Stimulated activated CD8-positive, alpha-beta memory T cell treated with anti-CD3 and anti-CD28 coated beads, Interleukin-4, amount 100 ng/mL, for 24 hours (primary cell): ENCODE measurements around the gene NCF1.
"Not testable (repeated sequence)": the region's sequence is repeated elsewhere in the genome, so short reads cannot be mapped to it uniquely, and the experiment has no call there.

ENCODE experiments used
- DNase-seq: peaks from one replicate; pipeline ENCODE4 v3.0.0-alpha.2; 2020; ENCODE audit warnings: low read depth

NCF1 gene

DNA sequence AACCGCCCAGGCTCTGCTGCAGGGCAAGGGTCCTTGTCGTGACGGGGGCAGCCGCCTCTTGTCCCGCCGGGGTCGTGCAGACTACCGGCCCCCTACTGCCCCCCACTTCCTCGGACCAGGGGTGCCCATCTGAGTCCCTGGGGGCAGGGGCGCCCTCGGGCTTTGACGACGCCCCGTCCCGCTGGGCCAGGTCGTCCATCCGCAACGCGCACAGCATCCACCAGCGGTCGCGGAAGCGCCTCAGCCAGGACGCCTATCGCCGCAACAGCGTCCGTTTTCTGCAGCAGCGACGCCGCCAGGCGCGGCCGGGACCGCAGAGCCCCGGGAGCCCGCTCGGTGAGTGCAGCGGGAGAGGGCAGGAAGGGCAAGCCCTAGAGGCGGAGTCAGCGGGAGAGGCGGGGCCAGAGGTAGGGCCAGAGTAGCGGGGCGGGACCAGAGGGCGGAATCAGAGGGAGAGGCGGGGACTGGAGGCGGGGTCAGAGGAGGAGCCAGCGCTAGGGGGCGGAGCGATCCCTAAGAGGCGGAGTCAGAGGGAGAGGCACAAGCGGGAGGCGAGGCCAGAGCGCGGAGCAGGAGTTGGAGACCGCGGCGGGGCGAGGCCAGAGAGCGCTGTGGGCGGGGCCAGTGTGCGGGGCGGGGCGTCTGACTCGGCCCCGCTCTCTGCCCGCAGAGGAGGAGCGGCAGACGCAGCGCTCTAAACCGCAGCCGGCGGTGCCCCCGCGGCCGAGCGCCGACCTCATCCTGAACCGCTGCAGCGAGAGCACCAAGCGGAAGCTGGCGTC lies 14.7 kb downstream of the NCF1 start:
- peak; percentile 88 for DNase-seq

GRCh38 chr7:74789200-74789736 lies 15.5 kb downstream of the NCF1 start:
- DNase-seq, result not testable (repeated sequence)

DNA sequence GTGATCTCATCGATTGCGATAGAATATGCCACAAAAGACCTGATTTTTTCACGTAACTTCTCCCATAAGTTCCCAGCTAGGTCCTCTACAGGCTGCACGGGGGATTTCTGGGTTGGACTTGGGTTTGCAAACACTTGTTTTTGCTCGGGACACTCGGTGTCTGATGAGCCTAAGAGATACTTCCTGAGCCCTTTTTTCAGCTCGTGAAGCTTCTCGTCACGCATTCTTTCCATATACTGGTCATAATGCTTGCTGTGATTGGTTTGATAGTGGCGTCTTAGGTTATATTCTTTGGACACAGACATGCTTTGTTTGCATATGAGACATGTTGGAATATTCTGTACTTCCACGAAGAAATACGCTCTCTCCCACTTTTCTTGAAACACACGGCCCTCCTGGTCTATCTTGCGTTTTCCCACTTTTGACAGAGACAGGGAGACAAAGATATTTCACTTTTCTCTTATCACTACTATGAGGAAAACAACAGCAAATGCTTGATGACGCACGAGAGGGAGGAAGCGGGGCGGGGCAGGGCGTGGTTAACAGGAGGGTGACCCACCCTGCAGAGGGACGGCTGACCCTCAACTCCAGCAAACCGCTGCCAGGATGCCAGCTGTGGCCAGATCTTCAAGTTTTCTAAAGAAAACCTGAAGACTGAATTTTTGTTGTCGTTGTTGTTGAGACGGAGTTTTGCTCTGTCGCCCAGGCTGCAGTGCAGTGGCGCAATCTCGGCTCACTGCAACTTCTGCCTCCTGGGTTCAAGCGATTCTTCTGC lies 24.2 kb downstream of the NCF1 start:
- not testable (repeated sequence) for DNase-seq

DNA sequence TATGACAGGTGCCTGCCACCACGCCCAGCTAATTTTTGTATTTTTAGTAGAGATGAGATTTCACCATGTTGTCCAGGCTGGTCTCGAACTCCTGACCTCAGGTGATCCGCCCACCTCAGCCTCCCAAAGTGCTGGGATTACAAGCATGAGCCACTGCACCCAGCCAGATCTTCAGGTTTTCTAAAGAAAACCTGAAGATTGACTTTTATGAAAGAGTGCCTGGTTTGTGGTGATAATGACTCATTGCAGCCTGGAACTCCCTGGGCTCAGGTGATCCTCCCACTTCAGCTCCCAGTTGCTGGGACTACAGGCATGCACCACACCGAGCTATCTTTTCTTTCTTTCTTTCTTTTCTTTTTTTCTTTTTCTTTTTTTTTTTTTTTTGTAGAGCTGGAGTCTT lies 24.8 kb downstream of the NCF1 start:
- not testable (repeated sequence) for DNase-seq

DNA sequence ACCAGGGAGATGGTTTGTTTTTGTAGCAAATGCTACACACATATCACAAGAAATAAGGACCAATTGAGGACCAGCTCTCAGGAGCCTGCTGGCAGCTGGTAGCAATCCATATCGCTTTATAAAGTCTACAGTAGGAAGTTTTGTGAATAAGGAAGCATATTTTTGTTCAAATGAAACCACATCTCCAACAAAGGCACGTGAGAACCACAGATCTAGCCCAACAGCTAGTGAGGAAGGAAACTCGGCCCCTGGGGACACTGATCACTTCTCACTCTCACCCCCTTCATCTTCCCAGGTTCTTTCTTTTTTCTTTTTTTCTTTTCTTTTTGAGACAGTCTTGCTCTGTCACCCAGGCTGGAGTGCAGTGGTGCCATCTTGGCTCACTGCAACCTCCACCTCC lies 42.1 kb downstream of the NCF1 start:
- DNase-seq, result not testable (repeated sequence)

- DNase-seq, result not testable (repeated sequence)
Observed at GRCh38 chr7:74820146-74820805, 46.5 kb downstream of the NCF1 start.

DNA sequence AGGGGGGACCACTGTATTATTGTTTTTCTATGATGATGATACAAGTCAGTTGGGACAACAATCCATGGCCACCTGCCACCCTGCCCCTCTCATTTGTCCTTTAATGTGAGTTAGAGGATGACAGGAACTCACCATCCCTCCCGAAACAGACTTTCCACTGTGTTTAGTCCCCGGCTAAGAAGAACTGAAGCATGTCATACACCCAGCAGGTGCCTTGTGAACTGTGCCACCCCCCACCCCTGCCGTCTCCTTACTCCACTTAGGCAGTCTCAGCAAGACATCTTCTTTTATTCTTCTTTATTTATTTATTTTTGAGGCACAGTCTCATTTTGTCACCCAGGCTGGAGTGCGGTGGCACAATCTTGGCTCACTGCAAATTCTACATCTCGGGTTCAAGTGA lies 47.4 kb downstream of the NCF1 start:
- not testable (repeated sequence) for DNase-seq

GRCh38 chr7:74829959-74830358 lies 56.1 kb downstream of the NCF1 start:
- DNase-seq, result not testable (repeated sequence)

GRCh38 chr7:74830411-74830810 lies 56.6 kb downstream of the NCF1 start:
- not testable (repeated sequence) for DNase-seq
